Mucosa of descending colon (tissue), 3 donors: Measurements from ENCODE around the gene ZKSCAN5. TPM values are rescaled to one million over a fixed set of nuclear protein-coding genes. Genes with fewer than 3 reads are reported as not detected.
"Not testable (repeated sequence)": the region's sequence is repeated elsewhere in the genome, so short reads cannot be mapped to it uniquely, and the experiment has no call there.

Experiments used
- ATAC-seq: fragments of 200-7000 bp; cut with Tn5 transposase; one replicate; pipeline ENCODE4 v1.9.1; 2020; ENCODE audit warnings: mild to moderate bottlenecking, moderate library complexity
- DNase-seq, 3 donors: peaks; one replicate each; pipeline ENCODE4 v3.0.0-alpha.2; 2020
- H3K36me3 ChIP-seq: fragments of 200-600 bp; one replicate; pipeline ENCODE4 v1.8.0; 2021; ENCODE audit warnings: low read depth, mild to moderate bottlenecking
- H3K4me1 ChIP-seq: fragments of 200-600 bp; one replicate; pipeline ENCODE4 v1.8.0; 2021; ENCODE audit warnings: low read depth, mild to moderate bottlenecking
- H3K4me3 ChIP-seq: fragments of 200-600 bp; one replicate; pipeline ENCODE4 v1.8.0; 2021; ENCODE audit warnings: mild to moderate bottlenecking
- H3K9me3 ChIP-seq: fragments of 200-600 bp; one replicate; pipeline ENCODE4 v1.8.0; 2021; ENCODE audit warnings: mild to moderate bottlenecking
- intact Hi-C, 2 donors: fragments of 100-400 bp; cut with DNase I in 1 of 2; cut with micrococcal nuclease in 1 of 2; formaldehyde crosslinking; loops; one replicate each; pipeline versions ENCODE4 v1.11.0 to v1.11.1; 2022; cut with DNase I, micrococcal nuclease
- total RNA-seq, 3 donors: library from RNA; stranded (reverse); fragmentation: NEBNext Ultra II Directional in 2 of 3; extraction: Animal tissue kit (Norgen Biotek cat#: 25700) in 2 of 3; gene quantifications; one replicate each; pipeline versions ENCODE4 v1.2.1 to v1.2.4, GENCODE V29; 2021 to 2023
- TF ChIP-seq, protein P1 (sequence below): fragments of 200-600 bp; IDR thresholded peaks from one replicate; pipeline ENCODE4 v1.8.0; 2022; ENCODE audit warnings: antibody characterized with exemption, mild to moderate bottlenecking
- donor health status: DM: no; HTN: no; CAD: no; lungs with moderate emphysema.
- donor health status: DM: no; HTN: no; CAD: no.
- donor health status: DM: no; HTN: yes; CAD: no.

Gene ZKSCAN5
- total RNA-seq, 3 donors from 2014 or later: 5.9 to 10.0 (median 6.4) TPM

DNA sequence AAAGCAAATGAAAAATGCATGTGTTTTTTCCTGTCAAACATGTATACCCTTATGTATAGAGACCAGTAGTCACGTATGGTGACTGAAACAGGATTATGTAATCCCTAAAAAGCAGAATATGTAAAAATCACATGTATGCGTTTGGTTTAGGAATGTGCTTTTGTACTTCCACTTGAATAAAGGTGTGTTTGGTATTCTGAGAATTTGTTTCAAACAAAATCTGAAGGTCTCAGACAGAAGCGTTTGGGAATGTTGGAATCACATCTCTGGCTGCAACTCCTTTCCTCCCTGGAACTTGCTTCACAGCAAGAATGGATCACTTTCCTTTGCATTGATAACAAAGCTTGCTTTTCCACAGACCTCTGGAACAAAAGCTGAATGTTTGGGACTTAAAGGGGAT lies 71.8 kb downstream of the ZKSCAN5 start:
- TF ChIP-seq, protein P1, sequence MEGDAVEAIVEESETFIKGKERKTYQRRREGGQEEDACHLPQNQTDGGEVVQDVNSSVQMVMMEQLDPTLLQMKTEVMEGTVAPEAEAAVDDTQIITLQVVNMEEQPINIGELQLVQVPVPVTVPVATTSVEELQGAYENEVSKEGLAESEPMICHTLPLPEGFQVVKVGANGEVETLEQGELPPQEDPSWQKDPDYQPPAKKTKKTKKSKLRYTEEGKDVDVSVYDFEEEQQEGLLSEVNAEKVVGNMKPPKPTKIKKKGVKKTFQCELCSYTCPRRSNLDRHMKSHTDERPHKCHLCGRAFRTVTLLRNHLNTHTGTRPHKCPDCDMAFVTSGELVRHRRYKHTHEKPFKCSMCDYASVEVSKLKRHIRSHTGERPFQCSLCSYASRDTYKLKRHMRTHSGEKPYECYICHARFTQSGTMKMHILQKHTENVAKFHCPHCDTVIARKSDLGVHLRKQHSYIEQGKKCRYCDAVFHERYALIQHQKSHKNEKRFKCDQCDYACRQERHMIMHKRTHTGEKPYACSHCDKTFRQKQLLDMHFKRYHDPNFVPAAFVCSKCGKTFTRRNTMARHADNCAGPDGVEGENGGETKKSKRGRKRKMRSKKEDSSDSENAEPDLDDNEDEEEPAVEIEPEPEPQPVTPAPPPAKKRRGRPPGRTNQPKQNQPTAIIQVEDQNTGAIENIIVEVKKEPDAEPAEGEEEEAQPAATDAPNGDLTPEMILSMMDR: no peak
- no peak for ATAC-seq
- intact Hi-C loops: no loop called here
- no peaks in the 10 kb centered on the region for H3K36me3 ChIP-seq
- no peaks in the 10 kb centered on the region for H3K9me3 ChIP-seq
- H3K4me1 ChIP-seq: no peaks in the 10 kb centered on the region
- H3K4me3 ChIP-seq: no peak overlapping the region
- DNase-seq: no peak

DNA sequence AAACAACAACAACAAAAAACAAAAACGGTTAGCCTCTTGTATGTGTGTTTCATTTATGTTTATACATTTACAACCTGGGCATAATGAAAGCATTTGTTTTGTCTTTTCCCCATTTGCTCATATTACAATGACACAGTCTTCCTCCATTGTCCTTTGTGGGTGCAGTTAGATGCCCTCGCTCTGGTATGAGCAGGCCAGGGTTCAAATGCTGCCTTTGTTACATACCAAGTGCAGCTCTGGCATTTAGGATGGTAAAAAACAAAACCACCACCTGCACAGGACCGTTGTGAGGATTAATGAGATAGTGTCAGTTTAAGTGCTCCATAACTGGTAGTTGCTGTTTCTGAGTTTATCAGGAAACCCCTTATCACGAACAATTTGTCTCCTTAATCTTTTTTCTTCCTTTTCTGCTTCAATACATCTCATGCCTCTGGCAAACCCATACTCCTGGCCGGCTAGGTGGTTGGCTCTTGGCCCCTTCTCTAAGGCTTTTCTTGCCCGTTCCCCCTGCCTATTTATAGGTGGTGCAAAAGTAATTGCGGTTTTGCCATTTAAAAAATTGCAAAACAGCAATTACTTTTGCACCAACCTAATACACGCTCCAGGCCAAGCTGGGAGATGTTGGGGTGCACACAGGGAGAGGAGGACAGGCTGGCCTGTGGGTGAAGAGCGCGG lies 75.0 kb downstream of the ZKSCAN5 start:
- H3K9me3 ChIP-seq: no peaks in the 10 kb centered on the region
- intact Hi-C loops: no loop called here
- no peak overlapping the region for H3K4me3 ChIP-seq
- TF ChIP-seq, protein P1: no peak
- no peak for ATAC-seq
- no peaks in the 10 kb centered on the region for H3K36me3 ChIP-seq
- no peak for DNase-seq
- no peaks in the 10 kb centered on the region for H3K4me1 ChIP-seq

DNA sequence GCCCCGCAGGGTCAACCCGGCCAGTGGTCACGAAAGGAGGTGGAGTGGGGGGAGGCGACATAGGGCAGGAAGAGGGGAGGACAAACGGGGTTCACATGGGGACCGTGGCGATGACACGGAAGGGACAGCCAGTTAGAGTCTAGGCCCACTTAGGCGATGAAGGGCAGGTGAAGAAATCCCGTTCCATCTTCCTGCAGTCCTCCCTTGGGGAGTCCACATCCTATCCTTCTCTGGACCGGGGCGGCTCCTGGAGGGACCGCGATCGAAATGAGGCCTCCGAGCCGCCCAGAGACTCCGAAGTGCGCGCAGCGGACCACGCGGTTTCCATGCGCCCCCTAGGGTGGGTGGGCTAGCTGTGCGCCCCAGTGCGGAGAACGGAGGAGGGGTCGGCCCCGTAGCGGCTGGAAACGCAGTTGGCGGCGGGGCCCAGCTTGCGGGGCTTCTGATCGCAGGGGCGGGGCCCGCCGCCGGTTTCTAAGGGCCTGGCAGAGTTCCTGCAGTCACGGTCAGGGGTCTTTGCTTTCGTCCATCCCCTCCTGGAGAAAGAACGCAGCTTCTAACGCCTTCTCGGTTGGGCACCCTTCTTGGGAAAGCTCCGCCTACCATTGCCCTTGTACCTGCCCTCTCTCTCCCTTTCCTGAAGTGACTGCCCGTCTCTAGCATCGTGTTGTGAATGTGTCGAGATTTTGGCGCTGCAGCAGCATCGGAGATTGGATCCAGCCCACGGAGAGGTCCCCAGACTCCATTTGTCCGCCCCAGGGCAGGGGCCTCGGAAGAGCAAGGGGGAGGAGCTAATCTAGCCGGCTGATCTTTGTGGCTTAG lies 75.7 kb downstream of the ZKSCAN5 start:
- Histone ChIP-seq H3K4me3 (no peak overlapping the region), H3K4me1 (no peaks in the 10 kb centered on the region), H3K36me3 (no peaks in the 10 kb centered on the region), H3K9me3 (no peaks in the 10 kb centered on the region)
- intact Hi-C loops: no loop called here
- ATAC-seq: peak; percentile 80
- DNase-seq: peak in 2 of 3 donors; percentile 26 to 42
- TF ChIP-seq, protein P1: no peak

DNA sequence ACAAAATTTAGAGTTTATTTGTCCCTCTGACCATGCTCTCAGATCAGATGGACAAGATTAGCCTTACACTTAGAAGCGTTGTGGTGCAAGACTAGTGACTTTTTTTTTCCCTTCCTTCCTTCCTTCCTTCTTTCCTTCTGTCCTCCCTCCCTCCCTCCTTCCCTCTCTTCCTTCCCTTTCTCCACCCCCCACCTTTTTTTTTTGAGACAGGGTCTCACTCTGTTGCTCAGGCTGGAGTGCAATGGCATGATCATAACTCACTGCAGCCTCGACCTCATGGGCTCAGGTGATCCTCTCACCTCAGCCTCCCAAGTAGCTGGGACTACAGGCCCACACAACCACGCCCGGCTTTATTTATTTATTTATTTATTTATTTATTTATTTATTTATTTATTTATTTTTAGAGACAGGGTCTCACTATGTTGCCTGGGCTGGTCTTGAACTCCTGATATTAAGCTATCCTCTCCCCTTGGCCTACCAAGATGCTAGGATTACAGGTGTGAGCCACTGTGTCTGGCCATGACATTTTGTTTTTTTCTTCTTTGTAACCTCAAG lies 76.4 kb downstream of the ZKSCAN5 start:
- H3K4me3 ChIP-seq, DNase-seq, intact Hi-C loops, H3K9me3 ChIP-seq, H3K36me3 ChIP-seq, H3K4me1 ChIP-seq, ATAC-seq: not testable (repeated sequence)

Other genes starting within 250 kb of the ZKSCAN5 start
- gene MYH16, start 231.8 kb upstream of the ZKSCAN5 start, total RNA-seq: not detected
- 100 to 1,000 TPM; 142 to 158 (median 157) TPM for gene ARPC1A, start 178.8 kb upstream of the ZKSCAN5 start, total RNA-seq
- 100 to 1,000 TPM; 107 to 153 (median 119) TPM for gene ARPC1B, start 129.9 kb upstream of the ZKSCAN5 start, total RNA-seq
- gene PDAP1, start 96.1 kb upstream of the ZKSCAN5 start, total RNA-seq: 10 to 100 TPM; 72.8 to 90.9 (median 90.7) TPM
- 10 to 100 TPM; 67.3 to 79.5 (median 76.7) TPM for gene BUD31, start 95.7 kb upstream of the ZKSCAN5 start, total RNA-seq
- gene PTCD1, start 65.9 kb upstream of the ZKSCAN5 start, total RNA-seq: 1 to 10 TPM; 4.3 to 9.9 (median 6.6) TPM
- 10 to 100 TPM; 23.2 to 33.5 (median 24.8) TPM for gene CPSF4, start 65.7 kb upstream of the ZKSCAN5 start, total RNA-seq
- 100 to 1,000 TPM; 229 to 341 (median 331) TPM for gene ATP5MF, start 38.5 kb upstream of the ZKSCAN5 start, total RNA-seq
- gene ZNF789, start 31.8 kb upstream of the ZKSCAN5 start, total RNA-seq: 10 to 100 TPM; 12.3 to 25.4 (median 23.4) TPM
- gene ZNF394, start 4.4 kb upstream of the ZKSCAN5 start, total RNA-seq: 10 to 100 TPM; 30.5 to 43.9 (median 36.5) TPM
- gene FAM200A, start 47.5 kb downstream of the ZKSCAN5 start, total RNA-seq: 1 to 10 TPM; 3.8 to 5.6 (median 5.1) TPM
- 10 to 100 TPM; 64.4 to 99.0 (median 84.0) TPM for gene ZNF655, start 54.0 kb downstream of the ZKSCAN5 start, total RNA-seq
- gene TMEM225B, start 93.6 kb downstream of the ZKSCAN5 start, total RNA-seq: 1 to 10 TPM in 1 of 3 donors, under 1 TPM in 2; 0.58 to 1.2 (median 0.82) TPM
- 10 to 100 TPM; 11.9 to 20.0 (median 18.5) TPM for gene ZSCAN25, start 112.3 kb downstream of the ZKSCAN5 start, total RNA-seq
- gene CYP3A5, start 175.3 kb downstream of the ZKSCAN5 start, total RNA-seq: 100 to 1,000 TPM in 2 of 3 donors, 10 to 100 TPM in 1; 73.8 to 241 (median 179) TPM
- gene CYP3A7, start 230.5 kb downstream of the ZKSCAN5 start, total RNA-seq: under 1 TPM in 2 of 3 donors, not detected in 1; 0.39 to 0.82 TPM